HEK293 (cell line): ENCODE data around the gene VPS33A.

ENCODE experiments used
- EGR2 ChIP-seq: fragments of 450-650 bp; formaldehyde crosslinking; IDR thresholded peaks from 2 replicates; pipeline ENCODE4 v1.5.1; 2016; ENCODE audit warnings: low read depth, missing biosample characterization, missing genetic modification characterization
- HOXD13 ChIP-seq: sonication (generic); formaldehyde crosslinking; IDR thresholded peaks from 2 replicates; pipeline ENCODE4 v1.8.0; 2022; ENCODE audit warnings: missing genetic modification reagents, borderline replicate concordance
- MZF1 ChIP-seq: fragments of 450-650 bp; formaldehyde crosslinking; IDR thresholded peaks from 2 replicates; pipeline ENCODE4 v1.5.1; 2017; ENCODE audit warnings: missing biosample characterization, missing genetic modification characterization, borderline replicate concordance
- REPIN1 ChIP-seq: fragments of 450-650 bp; formaldehyde crosslinking; IDR thresholded peaks from 2 replicates; pipeline ENCODE4 v1.5.1; 2017; ENCODE audit warnings: missing biosample characterization, missing genetic modification characterization, low read depth
- SP7 ChIP-seq: fragments of 450-650 bp; formaldehyde crosslinking; IDR thresholded peaks from 2 replicates; pipeline ENCODE4 v1.5.1; 2016; ENCODE audit warnings: missing biosample characterization, missing genetic modification characterization
- YY2 ChIP-seq: fragments of 450-650 bp; formaldehyde crosslinking; IDR thresholded peaks from 2 replicates; pipeline ENCODE4 v1.5.1; 2016; ENCODE audit warnings: missing biosample characterization, missing genetic modification characterization
- ZBTB8A ChIP-seq: fragments of 450-650 bp; formaldehyde crosslinking; IDR thresholded peaks from 2 replicates; pipeline ENCODE4 v1.5.1; 2016; ENCODE audit warnings: missing biosample characterization, missing genetic modification characterization
- ZNF221 ChIP-seq: fragments of 450-650 bp; formaldehyde crosslinking; IDR thresholded peaks from 2 replicates; pipeline ENCODE4 v1.5.1; 2017; ENCODE audit warnings: missing biosample characterization, missing genetic modification characterization, borderline replicate concordance
- ZNF23 ChIP-seq: fragments of 450-650 bp; formaldehyde crosslinking; IDR thresholded peaks from 2 replicates; pipeline ENCODE4 v1.5.1; 2016; ENCODE audit warnings: missing biosample characterization, missing genetic modification characterization, borderline replicate concordance
- ZNF24 ChIP-seq: fragments of 450-650 bp; formaldehyde crosslinking; IDR thresholded peaks from 2 replicates; pipeline ENCODE4 v1.5.1; 2016; ENCODE audit warnings: missing biosample characterization, missing genetic modification characterization
- ZNF398 ChIP-seq: fragments of 450-650 bp; formaldehyde crosslinking; IDR thresholded peaks from 2 replicates; pipeline ENCODE4 v1.5.1; 2017; ENCODE audit warnings: missing biosample characterization, missing genetic modification characterization
- ZNF449 ChIP-seq: fragments of 450-650 bp; formaldehyde crosslinking; IDR thresholded peaks from 2 replicates; pipeline ENCODE4 v1.5.1; 2017; ENCODE audit warnings: missing biosample characterization, mild to moderate bottlenecking, missing genetic modification characterization, moderate library complexity
- ZNF473 ChIP-seq: fragments of 450-650 bp; formaldehyde crosslinking; IDR thresholded peaks from 2 replicates; pipeline ENCODE4 v1.5.1; 2017; ENCODE audit warnings: missing biosample characterization, missing genetic modification characterization
- ZNF488 ChIP-seq: fragments of 450-650 bp; formaldehyde crosslinking; IDR thresholded peaks from 2 replicates; pipeline ENCODE4 v1.5.1; 2016; ENCODE audit warnings: missing biosample characterization, missing genetic modification characterization
- ZNF501 ChIP-seq: fragments of 450-650 bp; formaldehyde crosslinking; IDR thresholded peaks from 2 replicates; pipeline ENCODE4 v1.5.1; 2016; ENCODE audit warnings: missing biosample characterization, missing genetic modification characterization
- ZNF600 ChIP-seq: fragments of 450-650 bp; formaldehyde crosslinking; IDR thresholded peaks from 2 replicates; pipeline ENCODE4 v1.5.1; 2016; ENCODE audit warnings: missing biosample characterization, missing genetic modification characterization
- ZNF629 ChIP-seq: fragments of 450-650 bp; formaldehyde crosslinking; IDR thresholded peaks from 2 replicates; pipeline ENCODE4 v1.5.1; 2017; ENCODE audit warnings: missing biosample characterization, missing genetic modification characterization
- ZNF654 ChIP-seq: fragments of 450-650 bp; formaldehyde crosslinking; IDR thresholded peaks from 2 replicates; pipeline ENCODE4 v1.5.1; 2016; ENCODE audit warnings: low read depth, missing biosample characterization, missing genetic modification characterization
- ZNF660 ChIP-seq: fragments of 450-650 bp; IDR thresholded peaks from 2 replicates; pipeline ENCODE4 v1.5.1; 2018; ENCODE audit warnings: missing biosample characterization, mild to moderate bottlenecking, missing genetic modification characterization
- ZNF843 ChIP-seq: fragments of 450-650 bp; formaldehyde crosslinking; IDR thresholded peaks from 2 replicates; pipeline ENCODE4 v1.5.1; 2016; ENCODE audit warnings: missing biosample characterization, missing genetic modification characterization
- ZSCAN5A ChIP-seq: fragments of 450-650 bp; formaldehyde crosslinking; IDR thresholded peaks from 2 replicates; pipeline ENCODE4 v1.5.1; 2016; ENCODE audit warnings: missing biosample characterization, missing genetic modification characterization
- TF ChIP-seq, protein P1 (sequence below): fragments of 450-650 bp; formaldehyde crosslinking; IDR thresholded peaks from 2 replicates; pipeline ENCODE4 v1.5.1; 2017; ENCODE audit warnings: missing biosample characterization, missing genetic modification characterization
- TF ChIP-seq, protein P2 (sequence below): fragments of 450-650 bp; formaldehyde crosslinking; IDR thresholded peaks from 2 replicates; pipeline ENCODE4 v1.5.1; 2016; ENCODE audit warnings: missing biosample characterization, missing genetic modification characterization
- TF ChIP-seq, protein P3 (sequence below): fragments of 450-650 bp; formaldehyde crosslinking; IDR thresholded peaks from 2 replicates; pipeline ENCODE4 v1.5.1; 2016; ENCODE audit warnings: missing biosample characterization, missing genetic modification characterization

Gene VPS33A

GRCh38 chr12:122266230-122266901 lies at the start of gene VPS33A (continued):
- TF ChIP-seq ZSCAN5A (tag by site-specific recombination) (peak; percentile 45; the same call in 1 of the 2 replicates), ZNF629 (tag by site-specific recombination) (peak; percentile 89), SP7 (tag by site-specific recombination) (peak; percentile 94), ZNF23 (tag by site-specific recombination) (no peak), HOXD13 (CRISPR knock-in tag) (peak; percentile 82; the same call in 1 of the 2 replicates), ZNF843 (tag by site-specific recombination) (peak; percentile 85), ZNF24 (tag by site-specific recombination) (peak; percentile 99), ZNF660 (tag by site-specific recombination) (peak; percentile 86), MZF1 (tag by site-specific recombination) (no peak), REPIN1 (0 out of 2 replicates have a peak, but pooled peaks have one; percentile 67), ZNF600 (tag by site-specific recombination) (peak; percentile 95), ZNF654 (tag by site-specific recombination) (peak; percentile 2; the same call in 1 of the 2 replicates), YY2 (tag by site-specific recombination) (peak; percentile 96), EGR2 (tag by site-specific recombination) (peak; percentile 65; the same call in 1 of the 2 replicates), ZNF221 (tag by site-specific recombination) (peak; percentile 89; the same call in 1 of the 2 replicates), ZBTB8A (peak; percentile 48), ZNF473 (tag by site-specific recombination) (no peak), ZNF488 (tag by site-specific recombination) (peak; percentile 61), ZNF449 (peak; percentile 53; the same call in 1 of the 2 replicates), ZNF398 (tag by site-specific recombination) (peak; percentile 37; the same call in 1 of the 2 replicates), ZNF501 (tag by site-specific recombination) (peak; percentile 97)
- TF ChIP-seq, protein P1, sequence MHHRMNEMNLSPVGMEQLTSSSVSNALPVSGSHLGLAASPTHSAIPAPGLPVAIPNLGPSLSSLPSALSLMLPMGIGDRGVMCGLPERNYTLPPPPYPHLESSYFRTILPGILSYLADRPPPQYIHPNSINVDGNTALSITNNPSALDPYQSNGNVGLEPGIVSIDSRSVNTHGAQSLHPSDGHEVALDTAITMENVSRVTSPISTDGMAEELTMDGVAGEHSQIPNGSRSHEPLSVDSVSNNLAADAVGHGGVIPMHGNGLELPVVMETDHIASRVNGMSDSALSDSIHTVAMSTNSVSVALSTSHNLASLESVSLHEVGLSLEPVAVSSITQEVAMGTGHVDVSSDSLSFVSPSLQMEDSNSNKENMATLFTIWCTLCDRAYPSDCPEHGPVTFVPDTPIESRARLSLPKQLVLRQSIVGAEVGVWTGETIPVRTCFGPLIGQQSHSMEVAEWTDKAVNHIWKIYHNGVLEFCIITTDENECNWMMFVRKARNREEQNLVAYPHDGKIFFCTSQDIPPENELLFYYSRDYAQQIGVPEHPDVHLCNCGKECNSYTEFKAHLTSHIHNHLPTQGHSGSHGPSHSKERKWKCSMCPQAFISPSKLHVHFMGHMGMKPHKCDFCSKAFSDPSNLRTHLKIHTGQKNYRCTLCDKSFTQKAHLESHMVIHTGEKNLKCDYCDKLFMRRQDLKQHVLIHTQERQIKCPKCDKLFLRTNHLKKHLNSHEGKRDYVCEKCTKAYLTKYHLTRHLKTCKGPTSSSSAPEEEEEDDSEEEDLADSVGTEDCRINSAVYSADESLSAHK: peak; percentile 76
- TF ChIP-seq, protein P2, sequence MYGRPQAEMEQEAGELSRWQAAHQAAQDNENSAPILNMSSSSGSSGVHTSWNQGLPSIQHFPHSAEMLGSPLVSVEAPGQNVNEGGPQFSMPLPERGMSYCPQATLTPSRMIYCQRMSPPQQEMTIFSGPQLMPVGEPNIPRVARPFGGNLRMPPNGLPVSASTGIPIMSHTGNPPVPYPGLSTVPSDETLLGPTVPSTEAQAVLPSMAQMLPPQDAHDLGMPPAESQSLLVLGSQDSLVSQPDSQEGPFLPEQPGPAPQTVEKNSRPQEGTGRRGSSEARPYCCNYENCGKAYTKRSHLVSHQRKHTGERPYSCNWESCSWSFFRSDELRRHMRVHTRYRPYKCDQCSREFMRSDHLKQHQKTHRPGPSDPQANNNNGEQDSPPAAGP (tag by site-specific recombination): peak; percentile 97
- TF ChIP-seq, protein P3, sequence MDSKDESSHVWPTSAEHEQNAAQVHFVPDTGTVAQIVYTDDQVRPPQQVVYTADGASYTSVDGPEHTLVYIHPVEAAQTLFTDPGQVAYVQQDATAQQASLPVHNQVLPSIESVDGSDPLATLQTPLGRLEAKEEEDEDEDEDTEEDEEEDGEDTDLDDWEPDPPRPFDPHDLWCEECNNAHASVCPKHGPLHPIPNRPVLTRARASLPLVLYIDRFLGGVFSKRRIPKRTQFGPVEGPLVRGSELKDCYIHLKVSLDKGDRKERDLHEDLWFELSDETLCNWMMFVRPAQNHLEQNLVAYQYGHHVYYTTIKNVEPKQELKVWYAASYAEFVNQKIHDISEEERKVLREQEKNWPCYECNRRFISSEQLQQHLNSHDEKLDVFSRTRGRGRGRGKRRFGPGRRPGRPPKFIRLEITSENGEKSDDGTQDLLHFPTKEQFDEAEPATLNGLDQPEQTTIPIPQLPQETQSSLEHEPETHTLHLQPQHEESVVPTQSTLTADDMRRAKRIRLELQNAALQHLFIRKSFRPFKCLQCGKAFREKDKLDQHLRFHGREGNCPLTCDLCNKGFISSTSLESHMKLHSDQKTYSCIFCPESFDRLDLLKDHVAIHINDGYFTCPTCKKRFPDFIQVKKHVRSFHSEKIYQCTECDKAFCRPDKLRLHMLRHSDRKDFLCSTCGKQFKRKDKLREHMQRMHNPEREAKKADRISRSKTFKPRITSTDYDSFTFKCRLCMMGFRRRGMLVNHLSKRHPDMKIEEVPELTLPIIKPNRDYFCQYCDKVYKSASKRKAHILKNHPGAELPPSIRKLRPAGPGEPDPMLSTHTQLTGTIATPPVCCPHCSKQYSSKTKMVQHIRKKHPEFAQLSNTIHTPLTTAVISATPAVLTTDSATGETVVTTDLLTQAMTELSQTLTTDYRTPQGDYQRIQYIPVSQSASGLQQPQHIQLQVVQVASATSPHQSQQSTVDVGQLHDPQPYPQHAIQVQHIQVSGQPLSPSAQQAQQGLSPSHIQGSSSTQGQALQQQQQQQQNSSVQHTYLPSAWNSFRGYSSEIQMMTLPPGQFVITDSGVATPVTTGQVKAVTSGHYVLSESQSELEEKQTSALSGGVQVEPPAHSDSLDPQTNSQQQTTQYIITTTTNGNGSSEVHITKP (tag by site-specific recombination): peak; percentile 82
